ENCODE data around the gene TERB1.

DNA sequence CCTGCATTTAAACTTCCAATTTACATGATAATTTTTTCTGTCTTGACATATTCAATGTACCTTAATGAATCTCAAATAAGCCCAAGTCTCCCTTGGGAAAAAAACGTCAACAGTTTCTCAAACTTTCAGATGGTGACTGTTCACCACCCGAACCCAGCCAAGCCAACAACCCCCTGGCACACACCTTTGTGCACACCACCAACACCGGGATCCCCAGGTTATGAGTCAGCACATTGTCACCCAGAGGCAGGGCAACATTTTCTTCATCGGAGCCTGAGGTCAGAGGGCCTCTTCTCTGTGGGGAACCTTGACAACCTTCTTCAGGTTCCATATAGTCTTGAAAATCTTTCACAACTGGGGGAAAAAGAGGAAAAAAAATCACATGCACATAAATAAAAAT is 65.5 kb downstream of the TERB1 start:
- TF ChIP-seq, protein P1, sequence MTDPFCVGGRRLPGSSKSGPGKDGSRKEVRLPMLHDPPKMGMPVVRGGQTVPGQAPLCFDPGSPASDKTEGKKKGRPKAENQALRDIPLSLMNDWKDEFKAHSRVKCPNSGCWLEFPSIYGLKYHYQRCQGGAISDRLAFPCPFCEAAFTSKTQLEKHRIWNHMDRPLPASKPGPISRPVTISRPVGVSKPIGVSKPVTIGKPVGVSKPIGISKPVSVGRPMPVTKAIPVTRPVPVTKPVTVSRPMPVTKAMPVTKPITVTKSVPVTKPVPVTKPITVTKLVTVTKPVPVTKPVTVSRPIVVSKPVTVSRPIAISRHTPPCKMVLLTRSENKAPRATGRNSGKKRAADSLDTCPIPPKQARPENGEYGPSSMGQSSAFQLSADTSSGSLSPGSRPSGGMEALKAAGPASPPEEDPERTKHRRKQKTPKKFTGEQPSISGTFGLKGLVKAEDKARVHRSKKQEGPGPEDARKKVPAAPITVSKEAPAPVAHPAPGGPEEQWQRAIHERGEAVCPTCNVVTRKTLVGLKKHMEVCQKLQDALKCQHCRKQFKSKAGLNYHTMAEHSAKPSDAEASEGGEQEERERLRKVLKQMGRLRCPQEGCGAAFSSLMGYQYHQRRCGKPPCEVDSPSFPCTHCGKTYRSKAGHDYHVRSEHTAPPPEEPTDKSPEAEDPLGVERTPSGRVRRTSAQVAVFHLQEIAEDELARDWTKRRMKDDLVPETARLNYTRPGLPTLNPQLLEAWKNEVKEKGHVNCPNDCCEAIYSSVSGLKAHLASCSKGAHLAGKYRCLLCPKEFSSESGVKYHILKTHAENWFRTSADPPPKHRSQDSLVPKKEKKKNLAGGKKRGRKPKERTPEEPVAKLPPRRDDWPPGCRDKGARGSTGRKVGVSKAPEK (CRISPR knock-in tag; IDR thresholded peaks at IDR 0.05; ENCODE audit: borderline replicate concordance), result no peak
- TF ChIP-seq MAFF (IDR thresholded peaks at IDR 0.05; ENCODE audit: low read depth, low read length) (no peak), PHF8 (CRISPR knock-in tag; IDR thresholded peaks at IDR 0.05) (no peak), POLR2AphosphoS5 (IDR thresholded peaks at IDR 0.05; ENCODE audit: low read depth, low read length) (no peak)
- TF ChIP-seq, protein P2, sequence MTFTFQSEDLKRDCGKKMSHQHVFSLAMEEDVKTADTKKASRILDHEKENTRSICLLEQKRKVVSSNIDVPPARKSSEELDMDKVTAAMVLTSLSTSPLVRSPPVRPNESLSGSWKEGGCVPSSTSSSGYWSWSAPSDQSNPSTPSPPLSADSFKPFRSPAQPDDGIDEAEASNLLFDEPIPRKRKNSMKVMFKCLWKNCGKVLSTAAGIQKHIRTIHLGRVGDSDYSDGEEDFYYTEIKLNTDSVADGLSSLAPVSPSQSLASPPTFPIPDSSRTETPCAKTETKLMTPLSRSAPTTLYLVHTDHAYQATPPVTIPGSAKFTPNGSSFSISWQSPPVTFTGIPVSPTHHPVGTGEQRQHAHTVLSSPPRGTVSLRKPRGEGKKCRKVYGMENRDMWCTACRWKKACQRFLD (CRISPR knock-in tag; IDR thresholded peaks at IDR 0.05; ENCODE audit: borderline replicate concordance), result no peak
- TF ChIP-seq, protein P3, sequence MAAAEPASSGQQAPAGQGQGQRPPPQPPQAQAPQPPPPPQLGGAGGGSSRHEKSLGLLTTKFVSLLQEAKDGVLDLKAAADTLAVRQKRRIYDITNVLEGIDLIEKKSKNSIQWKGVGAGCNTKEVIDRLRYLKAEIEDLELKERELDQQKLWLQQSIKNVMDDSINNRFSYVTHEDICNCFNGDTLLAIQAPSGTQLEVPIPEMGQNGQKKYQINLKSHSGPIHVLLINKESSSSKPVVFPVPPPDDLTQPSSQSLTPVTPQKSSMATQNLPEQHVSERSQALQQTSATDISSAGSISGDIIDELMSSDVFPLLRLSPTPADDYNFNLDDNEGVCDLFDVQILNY (CRISPR knock-in tag; conservative IDR thresholded peaks at IDR 0.05), result no peak
